NCI-H2029 treated with DMSO at 0.1 percent for 48 hours (cell line): ENCODE measurements around the gene ACTL10.
A peak's percentile ranks its signal among the peaks of the same experiment; 100 is the strongest.

Experiments used
- DNase-seq: peaks from one replicate; lab custom pipeline; 2025; lab: John Stamatoyannopoulos, UW

Gene ACTL10

GRCh38 chr20:33649201-33649681 is 17.5 kb upstream of the ACTL10 start:
- DNase-seq: peak; percentile 80

DNA sequence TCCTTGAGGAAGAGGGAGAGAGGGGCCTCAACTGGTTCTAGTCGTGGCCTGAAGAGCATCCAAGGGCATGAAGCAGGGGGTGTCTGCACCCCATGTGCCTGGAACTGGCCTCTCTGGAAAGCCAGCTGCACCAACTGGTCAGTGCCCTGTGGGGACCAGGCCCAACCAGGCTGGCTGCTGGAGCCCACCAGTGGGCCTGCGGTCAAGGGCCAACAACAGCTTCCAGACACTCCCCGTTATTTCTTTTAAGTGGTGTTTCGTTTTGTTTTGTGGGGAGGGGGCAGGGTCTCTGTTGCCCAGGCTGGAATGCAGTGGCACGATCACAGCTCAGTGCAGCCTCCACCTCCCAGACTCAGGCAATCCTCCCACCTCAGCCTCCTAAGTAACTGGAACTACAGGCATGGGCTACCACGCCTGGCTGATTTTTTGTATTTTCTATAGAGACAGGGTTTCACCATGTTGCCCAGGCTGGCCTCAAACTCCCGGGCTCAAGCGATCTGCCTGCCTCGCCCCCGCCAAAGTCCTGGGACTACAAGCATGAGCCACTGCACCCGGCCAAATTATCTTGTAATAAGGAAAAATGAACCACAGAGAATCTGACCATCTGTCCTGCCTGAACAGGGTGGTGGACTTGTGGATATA is 16.5 kb upstream of the ACTL10 start:
- no peak for DNase-seq

DNA sequence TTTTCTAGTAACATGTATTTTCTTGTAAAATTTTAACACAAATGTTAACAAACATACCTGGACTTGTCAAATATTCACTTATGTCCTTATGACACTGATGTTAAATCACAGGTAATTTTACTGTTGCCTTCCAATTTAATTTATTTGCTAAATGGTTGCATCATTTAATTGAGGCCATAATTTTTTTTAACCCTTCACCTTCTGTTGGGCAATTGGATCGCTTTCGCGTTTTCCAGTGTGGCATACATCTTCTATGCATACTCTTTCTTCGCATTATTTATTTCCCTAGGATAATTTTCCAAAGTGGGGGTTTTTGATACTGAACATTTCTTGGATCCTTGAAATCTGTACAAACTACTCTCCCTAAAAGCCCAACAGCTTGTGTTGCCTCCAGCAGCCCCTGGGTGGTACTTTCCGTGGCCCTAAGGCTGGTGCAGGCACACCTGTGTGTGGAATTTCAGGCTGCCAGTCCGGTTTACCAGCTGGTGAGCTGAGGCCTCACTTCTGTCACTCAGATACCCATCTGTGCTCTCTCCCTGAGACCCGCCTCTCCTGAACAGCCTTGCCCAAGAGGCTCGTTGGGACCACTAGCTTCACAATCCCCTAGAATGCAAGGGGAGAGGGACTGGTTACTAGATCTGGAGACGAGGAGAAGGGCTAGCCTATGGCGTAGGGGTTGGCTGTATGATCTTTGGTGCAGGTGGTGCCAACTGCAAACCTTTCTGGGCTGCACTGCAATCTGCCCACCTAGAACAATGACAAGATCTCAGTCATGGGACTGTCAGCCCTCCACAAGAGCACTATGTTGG is 15.8 kb upstream of the ACTL10 start:
- DNase-seq: peak; percentile 12

GRCh38 chr20:33651562-33652048 is 15.1 kb upstream of the ACTL10 start:
- no peak for DNase-seq

GRCh38 chr20:33653218-33653899 is 13.4 kb upstream of the ACTL10 start:
- peak; percentile 81 for DNase-seq

- DNase-seq: peak; percentile 98
These were observed 12.7 kb upstream of the ACTL10 start for GRCh38 chr20:33653900-33654596.

GRCh38 chr20:33654680-33655161 is 12.0 kb upstream of the ACTL10 start:
- DNase-seq: peak; percentile 13

- no peak for DNase-seq
These were observed 11.6 kb upstream of the ACTL10 start for GRCh38 chr20:33655164-33655563.

DNA sequence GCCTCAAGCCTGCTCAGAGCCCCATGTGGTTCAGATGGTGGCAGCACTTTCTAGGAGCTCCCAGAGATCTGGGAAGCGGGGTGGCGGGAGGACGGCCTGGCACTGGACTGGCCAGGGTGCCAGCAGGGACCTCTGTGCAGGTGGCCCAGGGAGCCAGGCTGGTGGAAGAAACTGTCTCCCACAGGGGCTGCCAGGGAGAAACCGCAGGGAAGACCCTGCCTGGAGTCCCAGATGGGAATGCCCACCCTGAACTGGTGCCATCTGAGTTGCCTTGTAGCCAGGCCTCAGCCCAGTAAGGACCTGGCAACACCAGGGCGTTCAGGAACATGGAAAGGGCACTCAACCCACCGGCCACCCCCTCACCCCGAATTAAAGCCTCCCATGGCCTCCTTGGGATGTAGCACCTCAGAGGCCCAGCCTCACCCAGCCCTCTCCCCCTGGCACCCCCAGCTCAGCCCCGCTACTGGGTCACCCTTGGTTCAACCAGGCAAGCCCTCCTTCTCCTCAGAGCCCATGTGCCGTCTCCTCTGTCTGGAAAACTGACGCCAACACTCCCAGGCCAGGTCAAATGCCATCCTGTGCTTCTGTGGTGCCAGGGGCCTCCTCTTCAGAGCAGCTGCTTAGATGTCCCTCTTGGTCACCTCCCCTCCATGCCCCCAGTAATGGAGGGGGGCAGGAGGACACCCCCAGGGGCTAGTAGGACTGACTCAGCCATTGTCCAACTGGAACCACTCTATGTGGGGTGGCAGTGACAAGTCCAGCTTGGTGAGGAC is 10.5 kb upstream of the ACTL10 start:
- no peak for DNase-seq

- no peak for DNase-seq
These were observed 9.7 kb upstream of the ACTL10 start for GRCh38 chr20:33656783-33657703.

DNA sequence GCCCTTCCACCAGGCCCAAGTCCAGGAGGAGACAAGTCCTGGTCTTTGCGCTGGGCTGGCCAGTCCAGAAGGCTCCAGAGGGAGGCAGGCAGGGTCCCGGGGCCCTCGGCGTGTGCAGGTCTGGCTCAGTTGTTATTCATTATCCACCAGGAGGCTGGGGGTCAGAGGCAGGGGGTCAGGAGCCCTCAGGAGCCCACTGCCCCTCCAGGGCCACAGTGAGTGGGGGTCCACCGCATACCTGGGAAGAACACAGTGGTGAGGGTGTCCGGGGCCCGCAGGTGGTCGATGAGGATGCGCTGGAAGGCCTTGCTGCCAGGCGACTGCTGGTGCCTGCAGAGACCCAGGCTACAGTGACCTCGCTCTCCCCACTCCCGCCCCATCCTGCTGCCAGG is 9.0 kb upstream of the ACTL10 start:
- no peak for DNase-seq

DNA sequence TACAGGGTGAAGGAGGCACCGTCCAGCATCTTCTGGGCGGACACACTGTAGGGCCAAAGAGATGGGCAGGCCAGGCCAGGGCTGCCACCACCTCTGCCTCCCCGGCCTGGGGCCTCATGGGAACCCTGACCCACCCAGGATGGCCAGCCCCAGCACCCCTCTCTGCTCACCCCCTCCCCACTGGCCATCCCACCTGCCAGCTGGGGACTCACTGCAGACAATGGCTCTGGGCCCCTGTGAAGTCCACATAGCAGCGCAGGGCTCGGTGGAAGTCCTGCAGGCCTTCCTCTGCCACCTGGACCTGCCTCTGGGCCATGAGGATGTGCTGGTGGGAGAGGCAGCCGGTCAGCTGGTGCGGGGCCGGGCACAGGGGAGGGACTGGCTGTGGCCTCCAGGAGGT is 8.2 kb upstream of the ACTL10 start:
- no peak for DNase-seq

DNA sequence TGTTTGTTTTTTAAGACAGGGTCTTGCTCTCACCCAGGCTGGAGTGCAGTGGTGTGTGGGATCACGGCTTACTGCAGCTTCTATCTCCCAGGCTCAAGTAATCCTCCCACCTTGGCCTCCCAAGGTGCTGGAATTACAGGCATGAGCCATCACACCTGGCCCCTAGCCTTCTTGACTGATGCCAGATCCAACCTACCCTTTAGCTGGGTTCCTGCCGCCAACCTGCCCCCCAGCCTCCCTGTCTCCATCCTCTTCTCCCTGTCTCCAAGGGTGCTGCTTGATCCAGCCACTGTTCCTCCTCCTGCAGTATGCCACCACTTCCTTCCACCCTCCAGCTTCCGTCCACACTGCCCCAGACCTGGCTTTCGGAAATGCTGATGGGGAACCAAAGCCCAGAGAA is 7.8 kb upstream of the ACTL10 start:
- DNase-seq: no peak

DNA sequence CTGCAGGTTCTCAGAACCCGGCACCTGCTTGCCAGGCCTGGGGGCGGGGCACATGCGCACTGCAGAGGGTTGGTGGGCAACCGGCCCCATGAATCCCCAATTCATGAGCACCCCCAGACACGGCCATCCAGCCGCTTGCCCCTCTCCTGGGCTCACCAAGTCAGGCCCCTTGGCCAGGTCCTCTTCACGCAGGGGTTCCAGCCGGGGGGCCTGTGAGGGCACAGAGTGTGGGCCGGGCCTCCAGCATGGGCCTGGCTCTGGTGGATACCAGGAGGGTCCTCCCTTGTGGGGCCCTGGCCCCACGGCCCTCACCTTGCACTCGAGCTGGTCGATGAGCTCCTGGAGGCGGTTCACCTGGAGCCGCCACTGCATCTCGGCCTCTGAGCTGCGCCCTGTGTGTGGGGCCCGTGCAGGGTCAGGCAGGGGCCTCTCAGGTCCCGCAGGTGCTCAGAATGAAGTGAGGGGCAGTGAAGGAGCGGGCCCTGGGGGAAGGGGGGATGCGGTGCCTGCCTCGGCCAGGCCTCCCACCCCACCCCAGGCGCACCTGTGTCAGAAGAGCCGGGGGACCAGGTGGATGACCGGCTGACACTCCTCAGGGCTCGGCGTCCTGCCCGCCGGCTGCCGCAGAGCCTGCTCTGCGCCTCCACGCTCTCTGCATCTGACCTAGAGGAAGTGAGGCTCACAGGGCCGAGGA is 7.3 kb upstream of the ACTL10 start:
- DNase-seq: no peak

DNA sequence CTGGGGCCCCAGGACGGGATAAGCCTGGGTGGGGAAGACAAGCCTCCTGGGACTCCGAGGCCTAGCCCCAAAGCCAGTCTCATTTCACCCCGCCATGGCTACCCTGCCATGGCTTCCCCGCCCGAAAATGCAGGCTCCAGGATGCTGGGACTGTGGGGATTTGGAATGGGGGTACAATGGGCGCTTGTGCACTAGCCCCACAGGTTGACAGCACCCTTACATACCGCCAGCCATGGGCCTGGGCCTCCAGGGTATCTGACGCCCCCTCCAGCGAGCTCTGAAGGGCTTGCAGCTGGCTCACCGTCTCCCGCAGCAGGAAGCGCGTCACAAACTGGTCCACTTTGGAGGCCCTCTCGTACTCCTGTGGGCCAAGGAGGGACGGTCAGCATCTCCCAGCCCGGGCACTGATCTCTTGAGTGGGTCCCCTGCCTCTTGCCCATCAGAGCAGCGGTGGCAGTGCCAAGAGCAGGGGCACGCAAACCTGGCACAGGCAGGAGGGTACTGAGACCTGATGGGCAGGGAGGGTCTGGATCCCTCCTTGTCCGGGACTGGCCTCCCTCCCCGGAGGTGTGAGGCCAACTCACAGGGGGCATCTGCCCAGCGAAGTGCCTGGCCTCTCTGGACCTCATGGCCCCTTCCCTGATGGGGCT is 6.6 kb upstream of the ACTL10 start:
- no peak for DNase-seq

DNA sequence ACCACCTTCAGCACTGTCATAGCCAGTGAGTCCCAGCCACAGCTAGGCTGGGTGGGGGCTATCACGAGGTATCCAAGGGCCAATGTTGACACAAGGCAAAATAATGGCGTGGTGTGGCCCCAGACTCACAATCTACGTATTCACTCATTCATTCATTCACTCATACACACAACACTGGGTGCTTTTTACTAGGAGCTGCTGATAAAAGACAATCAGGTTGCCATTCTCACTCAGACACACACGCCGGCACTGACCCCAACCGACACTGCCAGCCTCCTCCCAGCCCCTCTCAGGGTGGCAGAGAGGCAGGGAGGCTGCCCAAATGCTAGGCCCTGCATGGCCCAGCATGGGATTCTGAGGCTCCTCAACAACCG is 6.1 kb upstream of the ACTL10 start:
- DNase-seq: no peak

DNA sequence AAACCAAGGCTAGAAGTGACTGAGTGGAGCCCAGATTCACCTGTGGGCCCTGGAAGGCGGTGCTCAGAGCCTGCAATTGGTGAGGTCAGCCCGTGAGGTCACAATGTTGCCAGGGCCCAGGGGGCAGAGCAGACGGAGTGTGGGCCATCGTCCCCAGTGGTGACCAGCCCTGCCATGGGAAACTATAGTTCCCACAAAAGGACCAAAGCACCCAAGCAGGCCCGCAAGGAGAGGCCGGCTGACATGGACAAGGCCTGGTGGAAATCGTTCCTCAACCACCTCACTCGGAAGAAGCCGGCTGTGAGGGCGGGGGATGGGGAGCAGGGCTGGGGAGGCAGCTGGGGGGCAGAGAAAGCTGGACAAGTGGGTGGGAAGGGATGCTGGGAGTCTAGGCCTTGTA is 4.6 kb upstream of the ACTL10 start, which contains the start of gene C20orf144:
Gene C20orf144, plus strand, starts transcription at position 156 of the 400 bp plus-strand sequence. Its CDS starts 19 bp downstream, at position 175.
- no peak for DNase-seq

DNA sequence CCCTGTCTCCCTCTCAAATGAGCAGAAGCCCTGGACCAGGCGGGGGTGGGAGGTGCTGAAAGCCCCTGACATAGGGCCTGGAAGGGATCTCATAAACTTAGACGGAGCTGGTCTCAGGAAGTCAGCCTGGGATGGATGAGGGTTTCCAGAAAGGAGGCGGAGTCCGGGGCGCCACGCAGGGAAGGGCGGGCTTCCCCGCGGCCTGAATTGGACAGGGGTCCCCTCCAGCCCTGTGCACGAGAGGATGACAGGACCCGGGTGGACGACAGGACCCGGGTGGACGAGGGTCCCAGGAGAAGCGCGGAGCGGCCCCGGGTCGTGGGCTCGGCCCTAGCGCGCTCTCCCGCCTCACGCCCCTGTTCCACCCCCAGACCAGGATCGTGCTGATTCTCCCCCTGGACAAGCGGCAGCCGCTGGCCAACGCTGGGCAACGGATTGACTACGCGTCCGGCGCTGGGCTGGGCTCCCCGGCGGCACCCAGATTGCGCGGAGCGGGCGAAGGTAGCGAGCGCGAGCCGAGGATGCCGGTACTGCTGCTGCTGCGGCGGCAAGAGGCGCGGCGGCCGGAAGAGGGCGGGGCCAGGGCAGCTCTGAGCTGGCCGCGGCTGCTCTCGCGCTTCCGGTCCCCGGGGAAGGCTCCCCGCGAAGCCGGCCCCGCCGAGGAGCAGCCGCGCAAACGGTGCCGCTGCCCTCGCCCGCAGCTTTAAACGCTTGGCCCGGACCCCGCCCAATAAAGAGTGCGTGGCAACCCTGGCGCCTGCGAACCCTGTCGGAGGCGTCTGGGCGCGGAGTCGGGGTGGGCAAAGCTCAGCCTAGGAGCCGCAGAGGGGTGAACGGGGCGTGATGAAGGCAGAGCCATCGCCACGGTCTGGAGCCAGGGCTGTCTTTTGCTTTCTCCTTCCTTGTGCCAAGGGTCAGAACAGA is 3.3 kb upstream of the ACTL10 start:
- DNase-seq: peak; percentile 39
